HG03354 (cell line): Measurements from ENCODE around the gene OR4D10.
"Not testable (repeated sequence)": the region's sequence is repeated elsewhere in the genome, so short reads cannot be mapped to it uniquely, and the experiment has no call there.

Experiments
- ATAC-seq: cut with Tn5 transposase; IDR thresholded peaks from one replicate; pipeline ENCODE4 v1.9.1; 2021; ENCODE audit warnings: mild to moderate bottlenecking; ENCODE audit not compliant: unreplicated experiment, poor library complexity, severe bottlenecking

OR4D10 gene

DNA sequence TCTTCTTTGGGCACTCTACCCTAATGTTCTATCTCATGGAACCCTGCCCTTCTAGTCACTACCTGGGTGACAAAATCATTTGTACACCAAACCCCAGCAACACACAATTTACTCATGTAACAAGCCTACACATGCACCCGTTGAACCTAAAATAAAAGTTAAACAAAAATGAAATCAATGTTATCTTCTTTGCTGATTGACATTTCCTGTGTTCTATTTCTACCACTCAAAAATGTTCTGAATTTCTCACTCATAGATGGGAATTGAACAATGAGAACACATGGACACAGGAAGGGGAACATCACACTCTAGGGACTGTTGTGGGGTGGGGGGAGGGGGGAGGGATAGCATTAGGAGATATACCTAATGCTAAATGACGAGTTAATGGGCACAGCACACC lies 47.0 kb downstream of the OR4D10 start:
- ATAC-seq, result not testable (repeated sequence)

DNA sequence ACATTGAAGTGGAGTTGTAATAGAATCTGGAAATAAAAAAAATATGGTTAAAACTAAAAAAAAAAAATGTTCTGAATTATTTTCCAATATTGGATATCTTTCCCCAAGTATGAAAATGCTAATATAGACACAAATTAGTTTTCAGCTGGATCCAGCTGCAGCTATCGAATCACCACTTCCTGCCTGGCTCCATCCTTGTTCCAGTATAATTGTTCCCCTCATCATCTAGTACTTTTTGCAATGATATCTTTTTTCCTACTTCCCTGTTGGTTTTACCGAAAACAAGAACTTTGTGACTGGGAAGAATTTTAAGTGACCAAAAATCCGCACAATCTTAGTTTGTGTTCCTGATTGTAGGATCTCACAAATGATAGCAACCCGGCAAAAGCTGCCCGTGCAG lies 47.6 kb downstream of the OR4D10 start:
- no peak for ATAC-seq

GRCh38 chr11:59523541-59523940 lies 50.4 kb downstream of the OR4D10 start:
- no peak for ATAC-seq

GRCh38 chr11:59528711-59529110 lies 55.6 kb downstream of the OR4D10 start:
- no peak for ATAC-seq
